HG02610 (cell line): Measurements from ENCODE around the gene DGKQ.
A peak's percentile ranks its signal among the peaks of the same experiment; 100 is the strongest.
"Not testable (repeated sequence)": the region's sequence is repeated elsewhere in the genome, so short reads cannot be mapped to it uniquely, and the experiment has no call there.

Source experiments
- ATAC-seq: cut with Tn5 transposase; IDR thresholded peaks from one replicate; pipeline ENCODE4 v1.9.1; 2021; ENCODE audit warnings: mild to moderate bottlenecking, moderate library complexity; ENCODE audit not compliant: unreplicated experiment

Gene DGKQ

DNA sequence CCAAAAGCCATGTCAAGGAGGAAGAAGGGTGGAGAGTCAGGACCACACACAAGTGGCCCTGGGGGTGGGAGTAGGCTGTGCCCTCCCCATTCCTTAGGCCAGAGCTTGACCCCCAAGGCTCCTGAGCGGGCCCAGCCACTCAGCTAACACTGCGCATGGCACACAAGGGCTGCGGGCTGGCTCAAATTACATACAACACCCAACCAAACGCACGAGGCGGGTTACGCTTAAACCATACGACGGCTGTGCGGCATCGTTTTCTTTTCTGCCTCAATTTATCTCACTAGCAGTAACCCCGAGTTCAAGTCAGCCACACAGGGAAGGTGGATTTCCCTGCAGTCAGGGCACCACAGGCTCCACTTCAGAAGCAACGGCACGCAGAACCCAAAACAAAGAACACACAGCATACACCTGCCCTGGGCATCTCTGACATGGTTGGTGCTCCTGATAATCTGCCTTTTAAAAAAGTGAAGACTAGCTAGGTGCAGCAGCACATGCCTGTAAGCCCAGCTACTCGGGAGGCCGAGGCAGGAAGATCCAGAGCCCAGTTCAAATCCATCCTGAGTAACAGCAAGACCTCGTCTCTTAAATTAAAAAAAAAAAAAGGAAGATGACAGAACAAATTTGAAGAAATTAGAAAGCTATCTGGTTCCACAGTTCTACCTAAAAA is 44.1 kb downstream of the DGKQ start:
- ATAC-seq: no peak

DNA sequence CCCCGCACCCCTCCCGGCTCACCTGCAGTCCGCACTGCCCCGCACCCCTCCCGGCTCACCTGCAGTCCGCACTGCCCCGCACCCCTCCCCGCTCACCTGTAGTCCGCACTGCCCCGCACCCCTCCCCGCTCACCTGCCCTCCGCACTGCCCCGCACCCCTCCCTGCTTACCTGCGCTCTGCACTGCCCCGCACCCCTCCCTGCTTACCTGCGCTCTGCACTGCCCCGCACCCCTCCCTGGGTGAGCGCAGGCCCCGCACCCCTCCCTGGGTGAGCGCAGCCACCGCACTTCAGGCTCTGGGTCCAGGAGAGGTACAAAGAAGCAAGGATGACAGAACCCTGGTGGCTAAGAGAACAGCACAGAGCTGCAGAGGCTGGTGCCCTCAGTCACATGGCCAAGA is 45.8 kb downstream of the DGKQ start:
- not testable (repeated sequence) for ATAC-seq

DNA sequence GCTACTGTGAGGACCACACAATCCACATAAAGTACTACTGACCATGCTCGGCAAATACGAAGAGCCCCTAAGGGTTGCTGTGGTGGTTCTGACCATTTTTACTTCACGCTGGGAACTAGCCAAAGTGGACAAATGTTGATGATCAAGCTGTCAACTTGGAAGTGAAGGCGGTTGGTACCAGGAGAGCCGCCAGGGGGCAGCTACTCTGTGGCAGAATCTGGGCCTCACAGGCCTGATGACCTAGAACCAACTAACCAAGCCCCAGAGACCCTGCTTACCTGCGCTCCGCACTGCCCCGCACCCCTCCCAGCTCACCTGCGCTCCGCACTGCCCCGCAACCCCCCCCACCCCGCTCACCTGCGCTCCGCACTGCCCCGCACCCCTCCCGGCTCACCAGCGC is 46.8 kb downstream of the DGKQ start:
- no peak for ATAC-seq

DNA sequence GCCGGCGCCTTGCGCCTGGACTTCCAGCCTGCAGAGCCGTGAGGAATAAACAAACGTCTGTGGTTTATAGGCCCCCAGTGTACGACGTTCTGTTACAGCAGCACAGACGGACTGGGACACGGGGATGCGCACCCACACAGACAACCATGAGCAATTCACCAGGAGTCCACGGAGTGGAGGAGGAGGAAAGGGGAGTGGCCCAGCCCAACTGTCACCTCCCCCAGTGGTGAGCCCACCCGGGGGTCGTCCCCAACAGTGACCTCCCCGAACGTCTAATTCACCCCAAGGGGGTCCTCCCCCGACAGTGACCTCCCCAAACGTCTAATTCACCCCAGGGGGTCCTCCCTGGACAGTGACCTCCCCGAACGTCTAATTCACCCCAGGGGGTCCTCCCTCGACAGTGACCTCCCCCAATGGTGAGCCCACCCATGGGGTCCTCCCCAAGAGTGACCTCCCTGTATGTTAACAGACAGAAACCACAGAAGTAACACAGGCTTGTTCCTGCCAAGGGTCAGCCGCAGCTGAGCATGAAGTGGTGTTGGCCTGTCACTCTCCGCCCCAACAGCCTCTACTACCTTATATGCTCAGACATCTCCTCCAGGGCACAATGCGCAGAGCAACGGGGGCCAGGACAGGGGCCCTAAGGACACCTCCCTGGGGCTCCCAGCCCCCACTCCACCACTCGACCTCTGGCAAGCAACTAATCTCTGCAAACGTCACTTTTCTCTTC is 47.4 kb downstream of the DGKQ start:
- no peak for ATAC-seq

DNA sequence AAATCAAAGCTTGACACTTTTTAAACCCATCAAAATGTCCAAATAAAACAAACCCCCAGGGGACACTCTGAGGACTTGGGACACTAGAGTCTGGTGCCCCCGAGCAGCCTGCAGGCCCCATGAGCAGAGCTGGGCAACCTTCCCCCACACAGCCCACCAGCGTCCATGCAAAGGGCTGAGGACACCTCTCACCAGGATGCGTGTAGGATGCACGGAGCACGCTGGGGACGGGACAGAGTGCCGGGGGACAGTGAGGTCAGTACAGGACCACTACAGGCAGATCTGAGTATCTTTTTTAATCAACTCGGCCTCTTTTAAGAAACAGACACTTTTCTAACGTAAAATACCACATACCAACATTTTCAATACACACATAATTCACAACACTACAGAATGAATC is 48.2 kb downstream of the DGKQ start:
- ATAC-seq: no peak

DNA sequence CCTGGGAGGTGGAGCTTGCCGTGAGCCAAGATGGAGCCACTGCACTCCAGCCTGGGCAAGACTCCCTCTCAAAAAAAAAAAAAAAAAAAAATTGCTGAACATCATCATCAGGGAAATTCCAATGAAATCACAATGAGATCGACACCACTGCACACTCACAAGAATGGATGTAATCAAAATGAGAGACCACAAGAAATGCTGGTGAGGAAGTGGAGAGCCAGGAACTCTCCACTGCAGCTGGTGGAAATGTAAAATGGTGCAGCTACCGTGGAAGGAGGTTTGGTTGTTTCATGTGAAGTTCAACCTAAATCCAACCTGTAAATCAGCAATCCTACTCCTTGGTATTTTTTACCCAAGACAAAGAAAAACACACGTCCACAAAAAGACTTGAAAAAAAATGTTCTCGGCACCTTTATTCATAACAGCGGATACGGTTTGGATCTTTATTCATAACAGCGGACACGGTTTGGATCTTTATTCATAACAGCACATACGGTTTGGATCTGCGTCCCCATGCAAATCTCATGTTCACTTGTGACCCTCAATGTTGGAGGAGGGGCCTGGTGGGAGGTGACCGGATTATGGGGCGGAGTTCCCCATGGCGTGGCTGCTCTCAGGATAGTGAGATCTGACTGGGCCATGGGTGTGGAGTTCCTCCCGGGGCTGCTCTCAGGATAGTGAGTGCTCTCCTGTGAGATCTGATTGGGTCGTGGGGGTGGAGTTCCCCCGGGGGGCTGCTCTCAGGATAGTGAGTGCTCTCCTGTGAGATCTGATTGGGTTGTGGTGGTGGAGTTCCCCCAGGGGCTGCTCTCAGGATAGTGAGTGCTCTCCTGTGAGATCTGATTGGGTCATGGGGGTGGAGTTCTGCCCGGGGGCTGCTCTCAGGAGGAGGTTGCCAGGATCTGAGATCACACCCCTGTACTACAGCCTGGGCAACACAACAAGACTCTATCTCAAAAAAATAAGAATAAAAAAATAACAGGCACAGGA is 49.0 kb downstream of the DGKQ start:
- peak; percentile 57 for ATAC-seq

DNA sequence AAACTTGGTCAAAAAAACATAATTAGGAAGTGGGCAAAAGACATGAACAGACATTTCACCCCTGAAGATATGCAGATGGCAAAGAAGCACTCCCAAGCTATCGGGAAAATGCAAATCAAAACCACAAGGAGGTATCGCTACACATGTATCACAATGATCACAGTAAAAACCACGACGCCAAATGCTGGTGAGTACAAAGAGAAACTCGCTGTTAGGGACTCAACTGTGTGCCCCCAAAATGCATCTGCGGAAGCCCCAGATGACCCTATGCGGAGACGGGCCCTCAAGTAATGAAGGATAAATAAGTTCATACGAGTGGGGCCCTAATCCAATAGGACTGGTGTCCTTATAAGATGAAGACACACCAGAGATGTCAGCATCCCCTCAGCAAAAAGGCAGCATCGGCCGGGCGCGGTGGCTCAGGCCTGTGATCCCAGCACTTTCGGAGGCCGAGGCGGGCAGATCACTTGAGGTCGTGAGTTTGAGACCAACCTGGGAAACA is 51.5 kb downstream of the DGKQ start:
- peak; percentile 37 for ATAC-seq

DNA sequence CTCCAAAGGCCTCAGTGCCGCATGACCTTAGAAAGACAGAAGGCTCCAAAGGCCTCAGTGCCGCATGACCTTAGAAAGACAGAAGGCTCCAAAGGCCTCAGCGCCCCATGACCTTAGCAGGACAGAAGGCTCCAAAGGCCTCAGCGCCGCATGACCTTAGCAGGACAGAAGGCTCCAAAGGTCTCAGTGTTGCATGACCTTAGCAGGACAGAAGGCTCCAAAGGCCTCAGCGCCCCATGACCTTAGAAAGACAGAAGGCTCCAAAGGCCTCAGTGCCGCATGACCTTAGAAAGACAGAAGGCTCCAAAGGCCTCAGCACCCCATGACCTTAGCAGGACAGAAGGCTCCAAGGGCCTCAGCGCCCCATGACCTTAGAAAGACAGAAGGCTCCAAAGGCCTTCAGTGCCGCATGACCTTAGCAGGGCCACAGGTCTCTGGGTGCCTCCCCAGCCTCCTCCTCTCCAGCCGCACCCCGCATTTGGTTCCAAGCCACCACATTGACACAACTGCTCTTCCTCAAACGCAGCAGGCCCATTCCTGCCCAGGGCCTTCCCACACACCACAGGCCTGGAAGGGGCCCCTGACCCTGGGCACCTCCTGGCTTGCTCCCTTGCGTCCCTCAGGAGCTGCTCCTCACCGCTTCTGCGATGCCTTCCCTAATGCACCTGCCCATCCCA is 54.2 kb downstream of the DGKQ start:
- not testable (repeated sequence) for ATAC-seq

DNA sequence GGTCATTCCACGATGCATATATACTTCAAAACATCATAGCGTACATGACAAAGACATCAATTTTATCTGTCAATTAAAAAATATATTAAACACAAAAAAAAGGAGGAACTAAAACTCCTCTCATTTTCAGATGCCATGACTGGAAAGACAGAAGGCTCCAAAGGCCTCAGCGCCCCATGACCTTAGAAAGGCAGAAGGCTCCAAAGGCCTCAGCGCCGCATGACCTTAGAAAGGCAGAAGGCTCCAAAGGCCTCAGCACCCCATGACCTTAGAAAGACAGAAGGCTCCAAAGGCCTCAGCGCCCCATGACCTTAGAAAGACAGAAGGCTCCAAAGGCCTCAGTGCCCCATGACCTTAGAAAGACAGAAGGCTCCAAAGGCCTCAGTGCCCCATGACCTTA is 54.8 kb downstream of the DGKQ start:
- ATAC-seq: not testable (repeated sequence)

DNA sequence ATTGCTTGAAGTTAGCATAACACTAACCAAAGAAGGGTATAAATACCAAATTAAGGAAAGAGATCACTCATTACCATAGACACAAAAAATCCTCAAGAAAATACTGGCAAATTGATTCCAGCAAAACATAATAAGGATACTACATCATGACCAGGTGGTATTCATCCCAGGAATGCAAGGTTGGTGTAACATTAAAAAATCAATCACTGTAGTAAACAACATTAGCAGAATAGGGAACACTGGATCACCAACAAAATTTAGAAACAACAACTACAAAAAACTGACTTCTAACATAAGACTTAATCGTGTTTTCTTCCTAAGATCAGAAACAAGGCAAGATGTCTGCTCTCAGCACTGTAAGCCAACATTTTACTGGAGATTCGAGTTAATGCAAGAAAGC is 55.4 kb downstream of the DGKQ start:
- no peak for ATAC-seq

DNA sequence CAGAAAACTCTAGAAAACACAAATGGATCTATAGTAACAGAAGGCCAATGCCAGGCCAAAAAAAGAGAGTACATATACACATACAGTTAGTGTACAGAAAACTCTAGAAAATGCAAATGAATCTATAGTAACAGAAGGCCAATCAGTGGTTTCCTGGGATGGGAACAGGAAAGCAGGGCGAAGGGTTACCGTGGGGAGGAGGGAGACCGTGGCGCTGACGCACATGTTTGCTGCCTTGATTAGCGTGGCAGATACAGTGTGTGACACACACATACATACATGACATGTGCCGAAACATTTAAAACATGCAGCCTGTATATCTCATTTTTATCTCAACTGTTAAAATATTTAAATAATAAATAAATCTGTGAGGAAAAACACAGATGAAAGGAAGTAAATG is 55.9 kb downstream of the DGKQ start:
- ATAC-seq: no peak

DNA sequence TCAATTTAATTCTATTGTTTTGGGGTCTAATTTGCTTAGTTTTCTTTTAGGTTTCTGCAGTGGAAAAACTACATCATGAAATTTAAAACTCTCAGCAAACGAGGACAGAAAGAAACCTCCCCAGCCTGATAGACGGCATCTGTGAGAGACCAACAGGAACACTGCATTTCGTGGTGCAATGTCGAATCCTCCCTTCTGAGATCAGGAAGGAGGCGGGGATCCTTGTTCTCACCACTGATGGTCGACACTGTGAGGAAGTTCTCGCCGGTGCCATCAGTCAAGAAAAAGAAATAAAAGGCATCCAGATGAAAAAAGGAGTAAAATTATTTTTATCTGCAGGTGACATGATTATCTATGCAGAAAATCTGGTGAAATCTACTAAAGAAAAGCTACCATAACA is 57.8 kb downstream of the DGKQ start:
- ATAC-seq: no peak

DNA sequence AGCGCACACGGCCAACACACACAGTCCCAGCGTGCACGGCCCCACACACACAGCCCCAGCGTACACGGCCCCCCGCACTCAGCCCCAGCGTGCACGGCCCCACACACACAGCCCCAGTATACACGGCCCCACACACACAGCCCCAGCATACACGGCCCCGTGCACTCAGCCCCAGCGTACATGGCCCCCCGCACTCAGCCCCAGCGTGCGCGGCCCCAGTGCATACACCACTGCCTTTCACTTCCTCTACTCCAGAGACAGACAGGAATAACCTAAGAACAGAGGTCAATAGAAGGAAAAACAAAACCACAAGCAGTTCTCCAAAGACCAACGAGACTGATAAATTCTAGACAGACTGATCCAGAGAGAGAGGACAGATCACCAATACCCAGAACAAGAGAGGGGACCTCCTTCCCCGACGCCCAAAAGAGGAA is 58.3 kb downstream of the DGKQ start:
- no peak for ATAC-seq

DNA sequence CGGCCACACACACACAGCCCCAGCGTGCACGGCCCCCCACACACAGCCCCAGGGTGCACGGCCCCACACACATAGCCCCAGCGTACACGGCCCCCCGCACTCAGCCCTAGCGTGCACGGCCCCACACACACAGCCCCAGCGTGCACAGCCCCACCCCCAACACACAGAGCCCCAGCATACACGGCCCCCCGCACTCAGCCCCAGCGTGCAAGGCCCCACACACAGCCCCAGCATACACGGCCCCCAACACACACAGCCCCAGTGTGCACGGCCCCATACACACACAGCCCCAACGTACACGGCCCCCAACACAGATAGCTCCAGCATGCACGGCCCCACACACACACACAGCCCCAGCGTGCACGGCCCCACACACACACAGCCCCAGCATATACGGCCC is 58.8 kb downstream of the DGKQ start:
- no peak for ATAC-seq

DNA sequence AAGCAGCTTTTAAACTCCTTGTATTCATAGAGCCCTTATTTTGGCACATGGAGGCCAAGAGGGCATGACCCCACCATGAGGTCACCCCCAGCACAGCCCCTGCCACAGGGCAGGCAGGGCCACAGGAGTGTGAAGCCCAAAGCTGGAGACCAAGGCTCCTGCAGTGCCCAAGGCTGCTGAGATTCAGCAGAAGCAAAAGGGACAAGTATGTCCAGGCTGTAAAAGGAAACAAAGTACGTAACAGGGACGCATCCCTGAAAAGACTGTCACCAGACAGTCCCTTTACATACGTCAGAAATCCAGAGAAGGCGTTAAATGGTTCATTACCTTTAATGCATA is 60.1 kb downstream of the DGKQ start:
- no peak for ATAC-seq

DNA sequence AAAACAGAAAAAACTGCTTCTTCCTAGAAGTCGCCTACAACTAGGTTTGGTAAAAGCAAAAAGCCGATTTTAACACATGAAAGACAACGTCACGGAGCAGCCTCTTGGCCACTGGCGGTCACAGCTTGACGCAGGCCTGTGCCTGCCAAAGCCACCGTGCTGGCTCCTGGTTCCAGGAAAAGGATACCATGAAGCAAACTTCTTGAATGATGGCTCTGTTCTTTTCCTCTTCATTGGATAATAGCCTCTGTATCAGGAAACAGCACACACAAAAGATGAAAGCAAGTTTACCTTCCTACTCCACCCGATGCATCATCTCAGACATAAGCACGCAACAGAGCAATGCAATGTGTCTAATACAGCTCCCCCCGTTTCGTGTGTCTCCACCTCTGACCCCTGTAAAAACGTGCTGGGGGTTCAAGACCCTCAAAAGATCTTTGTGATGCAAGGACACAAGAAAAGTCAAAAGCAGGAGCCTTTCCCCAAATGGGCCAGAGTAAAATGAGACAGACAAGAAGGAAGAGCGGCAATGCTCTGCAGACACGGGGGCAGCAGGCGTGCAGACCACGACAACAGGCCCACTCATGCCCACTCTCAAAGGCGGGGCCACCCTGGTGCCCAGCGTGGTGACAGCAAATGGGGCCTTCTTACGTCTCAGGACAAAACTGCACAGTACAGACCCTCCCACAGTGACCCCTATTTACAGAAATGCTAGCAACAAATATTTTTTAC is 60.7 kb downstream of the DGKQ start:
- no peak for ATAC-seq

DNA sequence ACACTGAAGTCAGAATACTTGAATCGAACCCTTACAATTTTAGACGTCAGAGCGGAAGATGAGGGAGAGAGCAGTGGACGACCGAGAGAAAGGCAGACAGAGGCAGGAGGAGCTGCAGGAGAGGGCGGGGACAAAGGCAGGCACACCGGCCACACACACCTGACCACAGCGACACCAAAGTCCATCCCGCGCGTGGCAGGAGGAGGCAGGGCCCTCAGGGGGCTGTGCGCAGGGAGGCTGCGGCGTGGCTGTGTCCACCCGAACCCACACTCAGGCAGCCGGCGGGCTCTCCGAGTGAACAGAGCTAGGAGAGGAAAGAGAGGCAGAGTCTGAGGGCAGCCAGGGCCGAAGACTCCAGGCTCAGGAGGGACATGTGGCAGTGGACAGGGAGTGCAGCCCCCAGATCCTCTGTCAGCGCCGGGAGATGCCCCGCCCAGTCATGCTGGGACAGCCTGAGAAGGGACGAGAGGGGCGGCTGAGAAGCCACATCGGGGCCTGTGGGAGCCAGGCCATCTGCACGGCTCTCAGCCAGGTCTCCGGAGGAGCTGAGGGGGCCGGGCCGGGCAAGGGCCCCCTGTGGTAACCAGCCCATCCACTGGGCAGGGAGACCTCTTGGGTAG is 61.4 kb downstream of the DGKQ start:
- ATAC-seq: no peak

DNA sequence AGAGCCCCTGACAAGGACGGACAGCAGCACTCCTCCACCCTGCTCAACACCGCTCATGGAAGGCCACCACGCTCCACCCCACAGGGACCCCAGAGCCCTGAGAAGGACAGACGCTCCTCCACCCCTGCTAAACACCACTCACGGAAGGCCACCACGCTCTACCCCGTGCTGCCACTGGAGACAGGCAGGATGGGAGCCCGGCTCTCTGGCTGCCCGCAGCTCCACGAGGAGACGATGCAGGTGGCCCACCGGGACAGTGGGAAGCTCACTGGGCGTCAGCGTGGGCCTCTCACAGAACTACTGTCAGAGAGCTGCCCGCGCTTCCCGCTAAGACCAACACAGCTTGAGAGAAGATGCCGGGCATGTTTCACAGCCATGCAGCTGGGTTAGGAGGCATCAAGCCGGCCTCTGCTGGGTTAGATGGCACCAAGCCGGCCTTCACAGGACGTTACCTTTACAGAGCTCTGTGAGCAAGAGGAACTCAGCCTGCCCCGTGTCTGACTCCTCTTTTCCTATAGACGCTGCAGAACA is 62.1 kb downstream of the DGKQ start:
- no peak for ATAC-seq

DNA sequence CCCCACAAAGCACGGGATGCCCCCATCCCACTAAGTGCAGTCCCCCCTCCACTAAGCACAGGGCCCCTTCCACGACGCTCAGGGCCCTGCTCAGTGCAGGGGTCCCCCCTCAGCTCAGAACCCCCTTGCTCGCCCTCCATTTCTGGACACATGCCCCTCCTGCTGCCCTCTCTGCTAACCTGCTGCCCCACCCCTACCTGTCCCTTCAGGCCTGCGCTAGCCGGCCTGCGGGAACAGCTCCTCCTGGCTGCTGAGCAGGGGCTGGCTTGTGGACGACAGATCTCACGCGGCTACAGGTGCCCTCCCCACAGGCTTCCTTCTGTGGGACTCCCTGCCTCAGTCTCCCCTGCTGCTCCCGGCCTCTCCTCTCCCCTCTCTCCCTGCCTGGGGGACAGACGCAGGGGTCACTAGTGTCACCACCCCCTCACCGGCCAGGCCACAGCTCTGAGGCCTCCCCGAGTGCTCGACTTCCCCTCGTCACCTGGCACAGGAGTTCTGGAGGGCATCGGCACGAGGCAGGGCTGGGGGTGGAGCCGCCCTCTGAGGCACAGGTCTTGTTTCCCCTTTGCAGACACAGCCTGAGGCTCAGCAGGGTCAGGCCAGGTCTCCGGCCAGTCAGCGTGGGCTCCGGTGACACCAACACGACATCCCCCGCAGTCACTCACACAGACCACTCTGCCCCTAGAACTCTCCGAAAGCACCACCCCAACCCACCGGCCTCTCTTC is 62.8 kb downstream of the DGKQ start:
- no peak for ATAC-seq
